Vagina (tissue), 2 donors: Measurements from ENCODE around the gene PRSS56. TPM values are rescaled to one million over a fixed set of nuclear protein-coding genes. Genes with fewer than 3 reads are reported as not detected.

ENCODE experiments used
- DNase-seq, 2 donors: peaks; one replicate each; pipeline ENCODE4 v3.0.0-alpha.2; 2017; ENCODE audit errors: extremely low spot score in 2 of 2
- H3K27ac ChIP-seq: fragments of 200-600 bp; sonication (generic); one replicate; pipeline ENCODE4 v1.5.1; 2019
- H3K27me3 ChIP-seq: fragments of 200-600 bp; sonication (generic); one replicate; pipeline ENCODE4 v1.5.1; 2019
- H3K36me3 ChIP-seq, 2 donors: fragments of 200-600 bp; sonication (generic); one replicate each; pipeline ENCODE4 v1.5.1; 2017 to 2019
- H3K4me1 ChIP-seq: fragments of 200-600 bp; sonication (generic); one replicate; pipeline ENCODE4 v1.5.1; 2019
- H3K4me3 ChIP-seq, 2 donors: fragments of 200-600 bp; sonication (generic); 1 replicate in 1 of 2; 2 replicates in 1 of 2; pipeline ENCODE4 v1.5.1; 2016 to 2019
- H3K9me3 ChIP-seq: fragments of 200-600 bp; sonication (generic); one replicate; pipeline ENCODE4 v1.5.1; 2019
- CTCF ChIP-seq, 3 experiments: fragments of 450-650 bp in 2 of 3; fragments of 200-600 bp in 1 of 3; sonication (generic) in 1 of 3; IDR thresholded peaks; one replicate each; pipeline ENCODE4 v1.5.1; 2017 to 2019; ENCODE audit warnings: antibody characterized with exemption in 3 of 3, mild to moderate bottlenecking in 2 of 3, moderate library complexity in 2 of 3
- POLR2A ChIP-seq, 2 donors: fragments of 450-650 bp; IDR thresholded peaks; one replicate each; pipeline ENCODE4 v1.6.1; 2017; ENCODE audit warnings: antibody characterized with exemption in 2 of 2, mild to moderate bottlenecking in 2 of 2, moderate library complexity in 2 of 2
- POLR2AphosphoS5 ChIP-seq, 2 donors: sonication (generic); formaldehyde crosslinking; IDR thresholded peaks; one replicate each; pipeline ENCODE4 v1.9.0; 2017; ENCODE audit warnings: antibody characterized with exemption in 2 of 2, mild to moderate bottlenecking in 2 of 2, low read depth in 1 of 2; ENCODE audit not compliant: insufficient read depth in 1 of 2
- intact Hi-C: fragments of 100-400 bp; cut with DNase I; formaldehyde crosslinking; loops from one replicate; pipeline ENCODE4 v1.15.1; 2023
- total RNA-seq: library from RNA; depleted of rRNA; stranded (reverse); fragments of >200 nt; gene quantifications from one replicate; pipeline ENCODE4 v1.2.3, GENCODE V29; 2016

The PRSS56 gene
- total RNA-seq, 1 donor from 2014 or later = not detected

DNA sequence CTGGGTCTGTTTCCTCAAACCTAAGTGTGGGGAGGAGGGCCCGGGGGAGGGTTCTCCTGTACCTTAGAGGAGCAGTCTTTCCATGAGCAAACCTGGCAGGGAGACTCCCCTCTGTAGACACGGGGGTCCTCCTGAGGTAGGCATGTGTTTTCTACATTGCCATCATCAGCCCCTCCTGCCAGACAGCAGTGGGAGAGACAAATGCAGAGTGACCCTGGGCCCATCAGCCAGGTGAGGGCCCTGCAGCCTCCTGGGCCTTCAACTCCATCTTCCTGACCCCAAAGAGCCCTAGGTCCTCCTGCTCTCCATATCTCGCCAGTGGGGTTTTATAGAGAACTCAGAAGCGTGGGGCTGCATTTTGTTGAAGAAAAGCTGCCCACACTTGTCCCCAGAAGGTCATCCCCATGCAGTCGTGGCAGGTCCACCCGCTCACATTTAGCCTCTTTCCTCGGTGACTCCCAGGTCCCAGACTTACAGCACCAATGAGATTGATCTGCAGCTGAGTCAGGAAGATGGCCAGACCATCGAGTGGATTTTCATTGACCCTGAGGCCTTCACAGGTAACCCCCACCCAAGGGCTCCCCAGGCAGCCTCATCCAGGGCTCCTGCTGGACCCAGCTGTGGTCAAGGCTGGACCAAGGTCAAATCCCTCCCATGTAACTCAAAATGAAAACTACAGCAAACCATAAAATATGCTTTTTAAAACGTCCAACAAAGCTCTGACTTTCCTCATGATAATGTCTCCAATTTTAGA is 21.9 kb downstream of the PRSS56 start:
- intact Hi-C loops = no loop called here
- no peak for TF ChIP-seq POLR2AphosphoS5 (IDR thresholded peaks at IDR 0.05; ENCODE audit: insufficient read depth in 1 of 2, low read depth in 1 of 2)
- TF ChIP-seq POLR2A (IDR thresholded peaks at IDR 0.05) = no peak
- no peak for TF ChIP-seq CTCF (IDR thresholded peaks at IDR 0.05)
- no peaks in the 10 kb centered on the region for H3K36me3 ChIP-seq
- DNase-seq = no peak
- H3K27ac ChIP-seq = no peak overlapping the region
- H3K9me3 ChIP-seq = no peaks in the 10 kb centered on the region
- H3K4me1 ChIP-seq = no peaks in the 10 kb centered on the region
- peaks cover 3% of the 10 kb centered on the region for H3K27me3 ChIP-seq
- H3K4me3 ChIP-seq = no peak overlapping the region

DNA sequence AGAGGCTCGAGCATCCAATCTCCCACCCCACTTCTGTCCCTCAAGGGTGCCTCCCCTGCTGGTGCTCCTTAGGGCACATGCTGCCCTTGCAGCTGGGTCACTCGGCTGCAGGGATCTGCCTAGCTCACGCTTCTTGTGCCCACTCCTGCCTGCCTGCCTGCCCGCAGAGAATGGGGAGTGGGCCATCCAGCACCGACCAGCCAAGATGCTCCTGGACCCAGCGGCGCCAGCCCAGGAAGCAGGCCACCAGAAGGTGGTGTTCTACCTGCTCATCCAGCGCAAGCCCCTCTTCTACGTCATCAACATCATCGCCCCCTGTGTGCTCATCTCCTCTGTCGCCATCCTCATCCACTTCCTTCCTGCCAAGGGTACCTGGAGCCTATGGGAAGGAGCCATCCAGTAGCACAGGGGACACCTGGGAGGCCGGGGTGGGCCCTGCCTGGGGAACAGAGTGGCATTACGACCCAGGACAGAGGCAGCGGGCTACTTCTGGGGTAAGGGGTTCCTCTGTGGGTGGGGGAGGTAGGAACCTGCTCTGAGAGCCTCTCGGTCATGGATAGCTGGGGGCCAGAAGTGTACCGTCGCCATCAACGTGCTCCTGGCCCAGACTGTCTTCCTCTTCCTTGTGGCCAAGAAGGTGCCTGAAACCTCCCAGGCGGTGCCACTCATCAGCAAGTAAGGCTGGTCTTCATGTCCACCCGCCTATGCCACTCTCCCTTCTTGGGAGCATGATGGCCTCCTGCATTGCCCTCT is 22.7 kb downstream of the PRSS56 start:
- Histone ChIP-seq H3K4me3 (no peak overlapping the region), H3K4me1 (no peaks in the 10 kb centered on the region), H3K27ac (no peak overlapping the region), H3K27me3 (peaks cover 3% of the 10 kb centered on the region), H3K9me3 (no peaks in the 10 kb centered on the region), H3K36me3 (no peaks in the 10 kb centered on the region)
- DNase-seq = peak in 1 of 2 donors; percentile 40
- intact Hi-C loops = no loop called here
- TF ChIP-seq CTCF (IDR thresholded peaks at IDR 0.05) = no peak
- no peak for TF ChIP-seq POLR2A (IDR thresholded peaks at IDR 0.05)
- TF ChIP-seq POLR2AphosphoS5 (IDR thresholded peaks at IDR 0.05; ENCODE audit: insufficient read depth in 1 of 2, low read depth in 1 of 2) = no peak

GRCh38 chr2:232543491-232543890 is 23.3 kb downstream of the PRSS56 start:
- intact Hi-C loops = no loop called here
- Histone ChIP-seq H3K36me3 (no peaks in the 10 kb centered on the region), H3K4me3 (no peak overlapping the region), H3K27ac (no peak overlapping the region), H3K9me3 (no peaks in the 10 kb centered on the region), H3K27me3 (peaks cover 3% of the 10 kb centered on the region), H3K4me1 (no peaks in the 10 kb centered on the region)
- DNase-seq = no peak
- no peak for TF ChIP-seq POLR2AphosphoS5 (IDR thresholded peaks at IDR 0.05; ENCODE audit: insufficient read depth in 1 of 2, low read depth in 1 of 2)
- TF ChIP-seq CTCF (IDR thresholded peaks at IDR 0.05) = no peak
- TF ChIP-seq POLR2A (IDR thresholded peaks at IDR 0.05) = no peak

GRCh38 chr2:232543928-232544631 is 23.9 kb downstream of the PRSS56 start:
- peaks cover 2% of the 10 kb centered on the region for H3K27me3 ChIP-seq

More at GRCh38 chr2:232543928-232544631, 23.9 kb downstream of the PRSS56 start:
- Histone ChIP-seq H3K9me3 (no peaks in the 10 kb centered on the region), H3K4me3 (no peak overlapping the region), H3K27ac (no peak overlapping the region), H3K4me1 (no peaks in the 10 kb centered on the region), H3K36me3 (no peaks in the 10 kb centered on the region)
- intact Hi-C loops = no loop called here
- peak in 1 of 2 donors; percentile 49 for DNase-seq
- TF ChIP-seq POLR2AphosphoS5 (IDR thresholded peaks at IDR 0.05; ENCODE audit: insufficient read depth in 1 of 2, low read depth in 1 of 2) = no peak
- no peak for TF ChIP-seq POLR2A (IDR thresholded peaks at IDR 0.05)
- TF ChIP-seq CTCF (IDR thresholded peaks at IDR 0.05) = no peak
